HG02759 (cell line): ENCODE results near the gene TSC2.

Source experiments
- ATAC-seq: cut with Tn5 transposase; IDR thresholded peaks from one replicate; pipeline ENCODE4 v1.9.1; 2021; ENCODE audit warnings: mild to moderate bottlenecking, moderate library complexity; ENCODE audit not compliant: unreplicated experiment

The TSC2 gene

GRCh38 chr16:2083876-2084780, 36.3 kb downstream of the TSC2 start:
- ATAC-seq: no peak

GRCh38 chr16:2084895-2085625, 37.3 kb downstream of the TSC2 start:
- no peak for ATAC-seq

GRCh38 chr16:2085669-2086068, 37.9 kb downstream of the TSC2 start:
- no peak for ATAC-seq

GRCh38 chr16:2086106-2086742, 38.4 kb downstream of the TSC2 start:
- no peak for ATAC-seq

GRCh38 chr16:2086812-2087747, 39.3 kb downstream of the TSC2 start:
- no peak for ATAC-seq

GRCh38 chr16:2087748-2088631, 40.2 kb downstream of the TSC2 start:
- no peak for ATAC-seq

- ATAC-seq: no peak
Observed at GRCh38 chr16:2088759-2089358, 41.1 kb downstream of the TSC2 start.

- ATAC-seq: no peak
Observed at GRCh38 chr16:2089706-2090480, 42.1 kb downstream of the TSC2 start.

- no peak for ATAC-seq
Observed at GRCh38 chr16:2090481-2090776, 42.6 kb downstream of the TSC2 start.

- ATAC-seq: no peak
Observed at GRCh38 chr16:2090777-2091546, 43.2 kb downstream of the TSC2 start.

- no peak for ATAC-seq
Observed at GRCh38 chr16:2091547-2092255, 43.9 kb downstream of the TSC2 start.

GRCh38 chr16:2092256-2092620, 44.5 kb downstream of the TSC2 start:
- no peak for ATAC-seq

- no peak for ATAC-seq
Observed at GRCh38 chr16:2092866-2093265, 45.1 kb downstream of the TSC2 start.

GRCh38 chr16:2093793-2094192, 46.0 kb downstream of the TSC2 start:
- ATAC-seq: no peak

- ATAC-seq: no peak
Observed at GRCh38 chr16:2095315-2095853, 47.6 kb downstream of the TSC2 start.

- no peak for ATAC-seq
Observed at GRCh38 chr16:2095918-2096582, 48.3 kb downstream of the TSC2 start.
